ENCODE data around the gene CDKAL1. TPM values are rescaled to one million over a fixed set of nuclear protein-coding genes. Genes with fewer than 3 reads are reported as not detected.

The CDKAL1 gene
- total and polyA plus RNA-seq, 2 of the 8 experiments (the other 6 are each of a cell fraction or from before 2014, with no cell fraction given): 8.4 to 24.6 TPM

DNA sequence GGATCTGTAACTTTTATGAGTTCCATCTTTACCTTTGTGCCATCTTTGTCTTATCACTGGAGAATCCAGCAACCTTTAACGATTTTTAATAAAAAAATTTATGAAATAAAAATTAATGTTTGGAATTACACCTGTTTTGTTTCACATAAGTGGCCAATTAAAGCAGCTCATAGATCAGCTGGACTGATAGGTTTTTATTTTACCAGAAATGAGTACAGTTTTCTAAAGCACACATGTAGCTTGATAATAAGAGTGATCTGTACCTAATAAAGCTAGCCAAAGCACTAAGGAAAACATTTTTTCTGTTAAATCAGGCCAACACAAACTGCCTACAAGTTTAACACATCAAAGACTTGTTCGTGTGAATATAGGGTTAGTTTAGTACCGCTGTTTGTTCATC is 500.1 kb downstream of the CDKAL1 start (continued):
- TF ChIP-seq CREB1 (IDR thresholded peaks at IDR 0.05) (no peak), SP4 (IDR thresholded peaks at IDR 0.05; ENCODE audit: low read length) (no peak), KDM4A (IDR thresholded peaks at IDR 0.05; ENCODE audit: low read depth, low read length, severe bottlenecking) (no peak)

Measured in H1 (cell line).